Upper lobe of left lung (tissue), 4 donors: ENCODE results near the gene FAM43A.

Source experiments
- EP300 ChIP-seq, 4 donors: sonication (generic); formaldehyde crosslinking; IDR thresholded peaks; one replicate each; pipeline ENCODE4 v1.5.1; 2017; ENCODE audit warnings: antibody characterized with exemption in 4 of 4, control low read depth in 2 of 4
- POLR2A ChIP-seq, 4 donors: fragments of 450-650 bp; IDR thresholded peaks; one replicate each; pipeline ENCODE4 v1.5.1; 2016 to 2017; ENCODE audit warnings: antibody characterized with exemption in 4 of 4, mild to moderate bottlenecking in 2 of 4
- POLR2AphosphoS5 ChIP-seq, 2 donors: sonication (generic); formaldehyde crosslinking; IDR thresholded peaks; one replicate each; pipeline ENCODE4 v1.5.1; 2017; ENCODE audit warnings: antibody characterized with exemption in 2 of 2
- TF ChIP-seq, protein P1 (sequence below), 6 experiments: fragments of 450-650 bp in 4 of 6; fragments of 200-600 bp in 2 of 6; sonication (generic) in 2 of 6; IDR thresholded peaks; one replicate each; pipeline ENCODE4 v1.5.1; 2016 to 2019; ENCODE audit warnings: antibody characterized with exemption in 6 of 6

DNA sequence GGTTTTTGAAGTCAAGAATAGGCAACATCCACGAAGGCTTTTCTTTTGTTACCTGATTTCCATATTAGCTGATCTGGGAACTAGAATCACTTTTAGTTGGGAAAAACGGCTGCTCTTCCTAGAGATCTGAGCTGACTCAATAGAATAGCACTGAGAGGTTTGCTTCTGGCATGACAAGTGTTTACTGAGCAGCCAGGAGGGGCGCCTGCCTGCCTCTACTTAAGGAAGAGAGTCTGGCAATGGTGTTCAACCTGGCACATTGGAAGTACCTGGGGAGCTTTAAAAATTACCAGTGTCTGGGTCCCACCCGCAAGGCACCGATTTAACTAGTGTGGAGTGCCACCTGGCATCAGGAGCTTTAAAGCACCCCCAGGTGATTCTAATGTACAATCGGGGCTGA lies 34.4 kb downstream of the FAM43A start:
- TF ChIP-seq, protein P1, sequence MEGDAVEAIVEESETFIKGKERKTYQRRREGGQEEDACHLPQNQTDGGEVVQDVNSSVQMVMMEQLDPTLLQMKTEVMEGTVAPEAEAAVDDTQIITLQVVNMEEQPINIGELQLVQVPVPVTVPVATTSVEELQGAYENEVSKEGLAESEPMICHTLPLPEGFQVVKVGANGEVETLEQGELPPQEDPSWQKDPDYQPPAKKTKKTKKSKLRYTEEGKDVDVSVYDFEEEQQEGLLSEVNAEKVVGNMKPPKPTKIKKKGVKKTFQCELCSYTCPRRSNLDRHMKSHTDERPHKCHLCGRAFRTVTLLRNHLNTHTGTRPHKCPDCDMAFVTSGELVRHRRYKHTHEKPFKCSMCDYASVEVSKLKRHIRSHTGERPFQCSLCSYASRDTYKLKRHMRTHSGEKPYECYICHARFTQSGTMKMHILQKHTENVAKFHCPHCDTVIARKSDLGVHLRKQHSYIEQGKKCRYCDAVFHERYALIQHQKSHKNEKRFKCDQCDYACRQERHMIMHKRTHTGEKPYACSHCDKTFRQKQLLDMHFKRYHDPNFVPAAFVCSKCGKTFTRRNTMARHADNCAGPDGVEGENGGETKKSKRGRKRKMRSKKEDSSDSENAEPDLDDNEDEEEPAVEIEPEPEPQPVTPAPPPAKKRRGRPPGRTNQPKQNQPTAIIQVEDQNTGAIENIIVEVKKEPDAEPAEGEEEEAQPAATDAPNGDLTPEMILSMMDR (IDR thresholded peaks at IDR 0.05), result no peak
- TF ChIP-seq POLR2A (IDR thresholded peaks at IDR 0.05) (no peak), POLR2AphosphoS5 (IDR thresholded peaks at IDR 0.05) (no peak), EP300 (IDR thresholded peaks at IDR 0.05) (no peak)
